Astrocyte (in vitro differentiated cells and primary cell): ENCODE measurements around the gene RBM47.

ENCODE experiments used
- EZH2 ChIP-seq: IDR thresholded peaks from 2 replicates; pipeline ENCODE4 v1.6.1; 2012; ENCODE audit warnings: mild to moderate bottlenecking, low read length, inconsistent platforms; ENCODE audit not compliant: insufficient read depth
- TF ChIP-seq, protein P1 (sequence below): IDR thresholded peaks from 2 replicates; pipeline ENCODE4 v1.5.1; 2011; ENCODE audit warnings: low read depth, mild to moderate bottlenecking, inconsistent platforms, low read length, moderate library complexity; ENCODE audit not compliant: insufficient read depth

DNA sequence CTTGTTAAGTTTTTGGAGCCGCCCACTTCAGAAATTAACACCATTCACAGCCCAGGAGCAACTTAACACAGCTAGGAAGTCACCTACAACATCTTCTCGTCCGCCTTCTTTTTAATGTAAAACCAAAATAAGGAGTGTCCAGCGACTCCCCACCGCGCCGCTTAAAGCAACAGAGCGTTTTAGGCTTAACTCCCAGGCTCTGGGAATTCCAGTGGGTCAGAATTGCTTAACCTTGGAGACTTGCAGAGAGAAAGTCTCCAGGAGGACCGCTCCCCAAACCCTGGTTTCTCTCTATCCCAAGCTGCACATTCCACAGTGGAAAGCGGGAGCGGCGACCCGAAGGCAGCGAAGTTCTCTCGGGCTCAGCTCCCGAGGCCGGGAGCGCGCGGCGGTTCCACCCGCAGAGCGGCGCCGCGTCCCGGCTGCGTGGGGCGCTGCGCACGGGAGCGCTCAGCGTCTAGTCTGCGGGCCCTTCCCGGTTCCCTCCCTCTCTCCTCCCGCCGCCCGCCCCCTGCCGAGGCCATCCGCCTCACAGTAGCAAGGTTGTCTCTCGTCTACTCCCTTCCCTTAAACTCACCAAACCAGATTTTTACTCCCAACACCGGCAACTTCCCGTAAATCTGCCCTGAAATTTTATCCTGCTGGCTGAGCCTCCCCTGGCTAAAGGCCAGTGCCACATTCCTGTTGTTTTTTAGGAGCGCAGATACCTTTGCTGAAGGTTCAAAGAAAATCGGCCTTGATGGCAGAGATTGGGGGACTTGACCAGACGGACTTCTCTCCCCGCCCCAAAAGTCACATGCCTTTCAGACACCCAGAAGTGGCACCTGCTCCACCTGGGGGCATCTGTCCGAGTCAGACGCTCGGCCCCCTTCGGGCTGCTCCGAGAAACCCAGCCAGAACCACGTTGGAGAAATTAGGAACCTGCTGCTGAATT, at the start of gene RBM47:
- TF ChIP-seq, protein P1, sequence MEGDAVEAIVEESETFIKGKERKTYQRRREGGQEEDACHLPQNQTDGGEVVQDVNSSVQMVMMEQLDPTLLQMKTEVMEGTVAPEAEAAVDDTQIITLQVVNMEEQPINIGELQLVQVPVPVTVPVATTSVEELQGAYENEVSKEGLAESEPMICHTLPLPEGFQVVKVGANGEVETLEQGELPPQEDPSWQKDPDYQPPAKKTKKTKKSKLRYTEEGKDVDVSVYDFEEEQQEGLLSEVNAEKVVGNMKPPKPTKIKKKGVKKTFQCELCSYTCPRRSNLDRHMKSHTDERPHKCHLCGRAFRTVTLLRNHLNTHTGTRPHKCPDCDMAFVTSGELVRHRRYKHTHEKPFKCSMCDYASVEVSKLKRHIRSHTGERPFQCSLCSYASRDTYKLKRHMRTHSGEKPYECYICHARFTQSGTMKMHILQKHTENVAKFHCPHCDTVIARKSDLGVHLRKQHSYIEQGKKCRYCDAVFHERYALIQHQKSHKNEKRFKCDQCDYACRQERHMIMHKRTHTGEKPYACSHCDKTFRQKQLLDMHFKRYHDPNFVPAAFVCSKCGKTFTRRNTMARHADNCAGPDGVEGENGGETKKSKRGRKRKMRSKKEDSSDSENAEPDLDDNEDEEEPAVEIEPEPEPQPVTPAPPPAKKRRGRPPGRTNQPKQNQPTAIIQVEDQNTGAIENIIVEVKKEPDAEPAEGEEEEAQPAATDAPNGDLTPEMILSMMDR, result no peak
- no peak for TF ChIP-seq EZH2
